Right lobe of liver (tissue), 4 donors: ENCODE results near the gene AK5.

Experiments used
- POLR2A ChIP-seq: fragments of 450-650 bp; IDR thresholded peaks from one replicate; pipeline ENCODE4 v1.6.1; 2017; ENCODE audit warnings: antibody characterized with exemption, mild to moderate bottlenecking
- TF ChIP-seq, protein P1 (sequence below), 4 donors: fragments of 200-600 bp in 3 of 4; fragments of 450-650 bp in 1 of 4; IDR thresholded peaks; one replicate each; pipeline versions ENCODE4 v1.5.1 to v1.8.0; 2016 to 2022; ENCODE audit warnings: antibody characterized with exemption in 4 of 4, mild to moderate bottlenecking in 2 of 4
- donor health status: DM: no; HTN: no; CAD: no.
- donor health status: DM: no; HTN: no; CAD: no.
- donor health status: DM: no; HTN: yes; CAD: no.

DNA sequence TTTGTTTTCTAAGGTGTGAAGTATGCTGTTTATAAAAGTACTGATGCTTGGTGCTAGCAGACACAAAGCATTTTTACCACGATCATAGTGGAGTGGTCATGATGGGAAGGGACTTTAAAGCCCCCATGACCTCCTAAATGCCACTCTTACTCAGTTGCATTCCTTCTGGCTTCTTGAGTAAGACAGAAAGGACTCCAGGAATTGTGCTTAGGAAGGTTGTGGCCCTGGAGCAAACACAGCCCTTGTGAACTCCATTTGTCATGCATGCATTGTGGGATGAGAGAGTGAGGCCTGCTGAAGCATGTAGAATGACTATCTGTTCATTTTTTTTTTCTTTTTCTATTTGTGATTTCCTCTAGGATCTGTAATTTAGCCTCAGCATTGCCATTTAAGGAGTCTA is 34.2 kb downstream of the AK5 start:
- TF ChIP-seq, protein P1, sequence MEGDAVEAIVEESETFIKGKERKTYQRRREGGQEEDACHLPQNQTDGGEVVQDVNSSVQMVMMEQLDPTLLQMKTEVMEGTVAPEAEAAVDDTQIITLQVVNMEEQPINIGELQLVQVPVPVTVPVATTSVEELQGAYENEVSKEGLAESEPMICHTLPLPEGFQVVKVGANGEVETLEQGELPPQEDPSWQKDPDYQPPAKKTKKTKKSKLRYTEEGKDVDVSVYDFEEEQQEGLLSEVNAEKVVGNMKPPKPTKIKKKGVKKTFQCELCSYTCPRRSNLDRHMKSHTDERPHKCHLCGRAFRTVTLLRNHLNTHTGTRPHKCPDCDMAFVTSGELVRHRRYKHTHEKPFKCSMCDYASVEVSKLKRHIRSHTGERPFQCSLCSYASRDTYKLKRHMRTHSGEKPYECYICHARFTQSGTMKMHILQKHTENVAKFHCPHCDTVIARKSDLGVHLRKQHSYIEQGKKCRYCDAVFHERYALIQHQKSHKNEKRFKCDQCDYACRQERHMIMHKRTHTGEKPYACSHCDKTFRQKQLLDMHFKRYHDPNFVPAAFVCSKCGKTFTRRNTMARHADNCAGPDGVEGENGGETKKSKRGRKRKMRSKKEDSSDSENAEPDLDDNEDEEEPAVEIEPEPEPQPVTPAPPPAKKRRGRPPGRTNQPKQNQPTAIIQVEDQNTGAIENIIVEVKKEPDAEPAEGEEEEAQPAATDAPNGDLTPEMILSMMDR (IDR thresholded peaks at IDR 0.05): no peak
- no peak for TF ChIP-seq POLR2A
